HG02938 (cell line): ENCODE data around the gene NEURL2.
"Not testable (repeated sequence)": the region's sequence is repeated elsewhere in the genome, so short reads cannot be mapped to it uniquely, and the experiment has no call there.

Source experiments
- ATAC-seq: cut with Tn5 transposase; IDR thresholded peaks from one replicate; pipeline ENCODE4 v1.9.1; 2021; ENCODE audit warnings: mild to moderate bottlenecking, moderate library complexity; ENCODE audit not compliant: unreplicated experiment

Gene NEURL2

DNA sequence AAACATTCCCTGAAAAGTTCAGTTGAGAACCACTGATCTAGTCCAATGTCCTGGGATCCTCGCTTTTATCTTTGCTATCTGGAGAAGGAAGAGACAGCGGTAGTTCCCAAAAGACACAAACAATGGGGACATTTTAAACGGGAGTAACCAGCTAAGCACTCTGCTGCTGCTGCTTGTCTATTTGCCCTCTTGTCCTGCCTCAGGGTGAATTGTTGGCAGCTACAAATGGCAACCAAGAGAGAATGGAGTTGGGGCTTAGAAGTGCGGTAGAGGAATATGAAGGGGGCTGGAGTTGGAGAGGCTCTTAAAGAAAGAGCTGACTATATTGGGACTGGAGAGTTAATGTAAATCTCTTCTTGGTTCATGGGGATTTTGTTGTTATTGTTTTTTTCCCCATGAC is 16.4 kb downstream of the NEURL2 start:
- ATAC-seq = no peak

DNA sequence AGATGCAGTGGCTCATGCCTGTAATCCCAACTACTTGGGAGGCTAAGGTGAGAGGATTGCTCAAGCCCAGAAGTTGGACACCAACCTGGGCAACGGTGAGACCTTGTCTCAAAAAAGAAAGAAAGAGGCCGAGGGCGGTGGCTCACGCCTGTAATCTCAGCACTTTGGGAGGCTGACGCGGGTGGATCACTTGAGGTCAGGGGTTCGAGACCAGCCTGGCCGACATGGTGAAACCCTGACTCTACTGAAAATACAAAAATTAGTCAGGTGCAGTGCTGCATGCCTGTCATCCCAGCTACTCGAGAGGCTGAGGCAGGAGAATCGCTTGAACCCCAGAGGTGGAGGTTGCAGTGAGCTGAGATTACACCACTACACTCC is 16.9 kb downstream of the NEURL2 start:
- not testable (repeated sequence) for ATAC-seq

DNA sequence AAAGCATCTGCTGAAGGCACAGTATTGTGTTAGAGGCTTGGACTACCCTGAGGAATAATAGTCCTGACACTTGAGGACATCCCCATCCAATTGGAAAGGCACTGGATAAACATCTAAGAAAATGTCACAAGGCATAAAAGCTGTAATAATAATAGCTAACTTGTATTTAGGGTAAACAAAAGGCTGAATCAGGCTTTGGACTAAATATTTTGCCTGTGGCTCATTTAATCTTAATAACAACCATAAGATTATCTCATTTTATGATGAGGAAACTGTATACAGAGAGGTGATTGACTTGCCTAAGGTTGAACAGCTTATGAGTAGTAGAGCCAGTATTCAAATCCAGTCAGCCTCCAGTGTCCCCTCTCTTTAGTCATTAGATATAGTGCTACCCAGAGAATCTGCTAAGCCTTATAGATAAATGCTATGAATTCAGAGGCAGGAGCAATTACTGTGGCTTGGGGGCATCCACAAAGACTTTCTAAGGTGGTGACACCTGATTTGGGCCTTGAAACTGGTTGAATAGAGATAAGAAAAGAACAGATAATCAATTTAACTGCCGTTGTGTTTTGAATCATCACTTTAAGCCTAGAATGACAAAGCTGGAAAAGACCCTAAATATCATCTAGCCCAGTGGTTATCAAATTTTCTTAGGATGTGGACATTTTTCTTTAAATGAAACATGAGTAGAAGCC is 17.5 kb downstream of the NEURL2 start:
- ATAC-seq = no peak

DNA sequence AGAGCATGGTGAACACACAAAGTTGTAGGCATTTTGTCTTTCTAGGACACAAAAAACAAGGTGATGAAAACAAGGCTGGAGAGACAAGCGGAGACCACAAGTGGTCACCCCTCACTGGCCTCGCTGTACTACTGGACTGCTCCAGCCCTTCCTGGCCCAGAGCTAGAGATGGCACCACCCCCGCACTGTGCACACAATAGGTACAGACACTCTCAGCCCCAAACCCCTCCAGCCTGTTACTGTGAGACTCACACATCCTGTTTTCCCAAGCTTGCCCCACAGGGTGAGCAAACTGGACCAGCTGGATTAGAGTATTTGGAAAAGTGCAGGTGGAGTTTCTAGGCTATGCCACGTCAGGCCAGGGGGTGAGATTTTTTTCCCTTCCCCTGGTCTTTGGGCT is 18.4 kb downstream of the NEURL2 start:
- no peak for ATAC-seq

DNA sequence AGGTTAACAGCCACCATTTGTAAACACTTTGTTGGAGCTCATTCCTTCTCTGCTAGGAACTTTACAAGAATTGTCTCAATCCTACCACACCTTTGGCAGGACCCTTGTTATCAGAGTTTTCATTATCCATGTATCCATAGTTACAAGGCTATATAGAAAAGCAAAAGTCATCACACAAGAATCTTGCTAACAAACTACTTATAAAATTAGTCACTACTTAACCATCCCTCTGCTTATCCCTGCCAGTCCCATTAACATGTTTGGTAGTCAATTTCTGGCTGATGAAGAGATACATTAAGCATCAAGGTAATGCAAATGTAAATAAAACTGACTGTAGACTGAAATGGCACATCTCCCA is 23.2 kb downstream of the NEURL2 start:
- ATAC-seq = no peak

DNA sequence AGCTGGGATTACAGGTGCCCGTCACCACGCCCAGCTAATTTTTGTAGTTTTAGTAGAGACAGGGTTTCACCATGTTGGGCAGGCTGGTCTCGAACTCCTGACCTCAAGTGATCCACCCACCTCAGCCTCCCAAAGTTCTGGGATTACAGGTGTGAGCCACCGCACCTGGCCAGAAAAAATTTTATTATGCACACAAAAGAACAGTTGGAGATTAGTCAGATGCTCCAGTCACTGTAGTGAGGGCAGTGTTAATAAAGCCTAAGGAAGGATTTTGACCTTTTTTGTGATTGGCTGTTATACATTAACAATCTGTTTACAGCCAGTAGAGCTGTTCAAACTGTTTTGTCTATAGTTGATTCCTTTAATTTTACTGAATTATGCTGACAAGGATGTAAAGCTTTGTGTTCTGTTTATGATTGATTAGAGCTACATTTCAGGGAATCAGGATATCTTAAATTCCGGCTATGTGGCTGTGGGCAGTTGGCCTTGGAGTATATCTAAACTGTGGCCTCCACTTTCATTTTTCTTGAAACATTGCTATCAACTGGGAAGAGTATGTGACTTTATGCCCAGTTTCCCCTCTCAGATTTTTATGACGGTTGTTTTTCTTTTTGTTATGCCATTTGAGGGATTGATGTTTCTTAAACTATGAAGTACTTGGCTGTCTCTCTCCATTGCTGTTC is 23.7 kb downstream of the NEURL2 start:
- no peak for ATAC-seq

DNA sequence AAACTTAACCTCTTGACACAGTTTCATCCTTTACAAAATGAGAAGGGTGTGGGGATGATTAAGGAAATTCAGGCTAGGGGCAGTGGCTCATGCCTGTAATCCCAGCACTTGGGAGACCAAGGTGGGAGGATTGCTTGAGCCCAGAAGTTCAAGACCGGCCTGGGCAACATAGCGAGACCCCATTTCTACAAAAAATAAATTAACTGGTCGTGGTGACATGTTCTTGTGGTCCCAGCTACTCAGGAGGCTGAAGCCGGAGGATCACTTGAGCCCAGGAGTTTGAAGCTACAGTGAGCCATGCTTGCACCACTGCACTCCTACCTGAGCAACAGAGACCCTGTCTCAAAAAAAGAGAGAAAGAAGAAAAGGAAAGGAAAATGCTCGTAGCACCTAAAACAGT is 24.6 kb downstream of the NEURL2 start:
- ATAC-seq = no peak

DNA sequence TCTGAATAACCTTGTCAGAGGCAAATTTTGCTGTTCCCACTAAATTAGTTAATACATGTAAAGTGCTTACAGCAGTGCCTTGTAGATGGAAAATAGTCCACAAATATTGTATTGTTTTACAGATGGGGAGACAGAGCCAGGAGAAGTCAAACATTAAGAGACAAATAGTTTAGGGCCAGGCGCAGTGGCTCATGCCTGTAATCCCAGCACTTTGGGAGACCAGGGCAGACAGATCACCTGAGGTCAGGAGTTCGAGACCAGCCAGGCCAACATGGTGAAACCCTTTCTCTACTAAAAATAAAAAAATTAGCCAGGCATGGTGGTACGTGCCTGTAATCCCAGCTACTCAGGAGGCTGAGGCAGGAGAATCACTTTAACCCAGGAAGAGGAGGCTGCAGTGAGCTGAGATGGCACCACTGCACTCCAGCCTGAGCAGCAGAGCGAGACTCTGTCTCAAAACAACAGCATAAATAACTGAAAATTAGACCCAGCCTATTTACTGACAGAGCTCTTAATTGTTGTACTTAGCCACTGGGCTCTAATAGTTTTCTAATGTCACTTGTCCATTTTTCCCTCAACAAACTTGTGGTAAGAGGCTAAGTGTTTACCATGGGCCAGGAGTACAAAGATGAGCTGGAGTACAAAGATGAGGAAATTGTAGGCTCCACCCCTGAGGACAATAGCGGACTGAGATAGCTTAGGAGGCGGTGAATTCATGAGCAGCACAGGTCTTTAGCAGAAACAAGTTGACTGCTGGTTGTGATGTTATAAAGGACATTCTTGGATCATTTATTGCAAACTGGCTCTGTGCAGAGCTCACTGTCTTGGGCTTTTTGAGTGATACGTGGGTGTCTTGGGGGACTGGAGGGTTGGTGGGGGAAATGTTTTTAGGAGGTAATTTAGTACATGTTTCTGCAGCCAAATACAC is 27.2 kb downstream of the NEURL2 start:
- no peak for ATAC-seq

DNA sequence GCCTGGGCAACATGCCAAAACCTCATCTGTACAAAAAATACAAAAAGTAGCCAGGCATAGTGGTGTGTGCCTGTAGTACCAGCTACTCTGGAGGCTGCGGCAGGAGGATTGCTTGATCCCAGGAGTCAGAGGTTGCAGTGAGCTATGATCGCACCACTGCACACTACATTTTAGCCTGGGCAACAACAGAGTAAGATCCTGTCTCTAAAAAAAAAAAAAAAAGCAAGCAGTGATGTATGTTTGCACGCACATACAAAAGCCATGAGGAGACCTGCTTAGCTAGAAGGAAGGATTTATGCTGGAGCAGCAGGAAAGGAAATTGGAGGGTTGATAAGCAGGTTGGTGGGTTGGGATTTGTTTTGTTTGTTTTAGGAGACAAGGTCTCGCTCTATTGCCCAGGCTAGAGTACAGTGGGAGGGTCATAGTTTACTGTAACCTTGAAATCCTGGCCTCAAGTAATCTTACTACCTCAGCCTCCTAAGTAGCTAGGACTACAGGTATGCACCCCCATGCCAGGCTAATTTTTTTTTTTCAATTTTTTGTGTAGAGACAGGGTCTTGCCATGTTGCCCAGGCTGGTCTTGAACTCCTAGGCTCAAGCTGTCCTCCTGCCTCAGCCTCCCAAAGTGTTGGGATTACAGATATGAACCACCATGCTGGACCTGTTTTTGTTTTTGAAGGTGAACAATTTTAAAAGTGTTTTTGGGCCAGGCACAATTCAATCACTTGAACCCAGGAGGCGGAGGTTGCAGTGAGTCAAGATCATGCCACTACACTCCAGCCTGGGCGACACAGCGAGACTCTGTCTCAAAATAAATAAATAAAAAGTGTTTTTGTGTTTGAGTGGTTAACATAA is 29.6 kb downstream of the NEURL2 start:
- no peak for ATAC-seq

DNA sequence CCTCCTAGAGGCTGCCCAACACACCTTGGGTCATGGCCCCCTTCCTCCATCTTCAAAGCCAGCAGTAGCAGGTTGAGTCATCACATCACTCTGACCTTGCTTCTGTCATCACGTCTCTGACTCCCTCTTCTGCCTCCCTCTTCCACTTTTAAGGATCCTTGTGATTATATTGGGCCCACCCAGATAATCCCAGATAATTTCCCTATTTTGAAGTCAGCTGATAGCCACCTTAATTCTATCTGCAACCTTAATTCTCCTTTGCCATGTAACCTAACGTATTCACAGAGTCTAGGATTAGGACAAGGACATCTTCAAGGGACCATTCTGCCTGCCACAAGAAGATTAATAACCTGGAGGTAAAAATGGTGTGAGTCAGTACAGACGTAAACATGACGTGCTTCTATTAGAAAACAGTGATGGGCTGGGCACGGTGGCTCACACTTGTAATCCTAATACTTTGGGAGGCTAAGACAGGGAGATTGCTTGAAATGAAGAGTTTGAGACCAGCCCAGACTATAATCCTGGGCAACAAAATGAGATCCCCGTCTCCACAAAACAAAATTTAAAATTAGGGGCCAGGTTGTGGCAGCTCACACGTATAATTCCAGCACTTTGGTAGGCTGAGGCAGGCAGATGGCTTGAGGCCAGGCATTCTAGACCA is 30.3 kb downstream of the NEURL2 start:
- no peak for ATAC-seq

DNA sequence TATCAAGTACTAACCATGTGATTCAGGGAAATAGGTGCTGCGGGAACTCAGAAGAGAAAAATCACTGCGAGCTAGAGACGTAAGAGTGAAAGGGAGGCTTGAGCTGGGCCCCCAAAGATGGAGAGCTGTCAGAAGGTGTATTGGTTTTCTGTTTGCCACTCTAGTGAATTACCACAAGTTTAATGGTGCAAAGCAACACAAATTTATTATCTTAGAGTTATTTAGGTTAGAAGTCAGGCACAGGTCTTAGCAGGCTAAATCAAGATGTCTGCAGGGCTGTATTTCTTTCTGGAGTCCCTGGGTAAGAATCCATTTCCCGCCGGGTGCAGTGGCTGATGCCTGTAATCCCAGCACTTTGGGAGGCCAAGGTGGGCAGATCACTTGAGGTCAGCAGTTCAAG is 31.1 kb downstream of the NEURL2 start:
- no peak for ATAC-seq

DNA sequence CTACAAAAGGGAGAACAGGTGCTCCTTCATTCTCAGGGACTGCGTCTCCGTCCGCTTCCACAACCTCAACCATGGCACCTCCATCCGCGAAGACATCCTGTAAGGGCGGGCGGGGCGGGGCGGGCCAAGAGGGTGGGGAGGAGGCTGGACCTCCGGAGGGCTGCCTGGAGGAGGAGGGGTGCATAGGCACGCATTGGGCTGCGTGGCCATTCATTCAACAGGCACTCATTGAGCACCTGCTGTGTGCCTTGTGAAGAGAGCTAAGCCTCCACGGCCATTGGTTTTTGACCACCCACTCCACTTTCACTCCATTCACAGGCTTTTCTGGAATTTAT is 33.2 kb downstream of the NEURL2 start:
- ATAC-seq = peak; percentile 21

DNA sequence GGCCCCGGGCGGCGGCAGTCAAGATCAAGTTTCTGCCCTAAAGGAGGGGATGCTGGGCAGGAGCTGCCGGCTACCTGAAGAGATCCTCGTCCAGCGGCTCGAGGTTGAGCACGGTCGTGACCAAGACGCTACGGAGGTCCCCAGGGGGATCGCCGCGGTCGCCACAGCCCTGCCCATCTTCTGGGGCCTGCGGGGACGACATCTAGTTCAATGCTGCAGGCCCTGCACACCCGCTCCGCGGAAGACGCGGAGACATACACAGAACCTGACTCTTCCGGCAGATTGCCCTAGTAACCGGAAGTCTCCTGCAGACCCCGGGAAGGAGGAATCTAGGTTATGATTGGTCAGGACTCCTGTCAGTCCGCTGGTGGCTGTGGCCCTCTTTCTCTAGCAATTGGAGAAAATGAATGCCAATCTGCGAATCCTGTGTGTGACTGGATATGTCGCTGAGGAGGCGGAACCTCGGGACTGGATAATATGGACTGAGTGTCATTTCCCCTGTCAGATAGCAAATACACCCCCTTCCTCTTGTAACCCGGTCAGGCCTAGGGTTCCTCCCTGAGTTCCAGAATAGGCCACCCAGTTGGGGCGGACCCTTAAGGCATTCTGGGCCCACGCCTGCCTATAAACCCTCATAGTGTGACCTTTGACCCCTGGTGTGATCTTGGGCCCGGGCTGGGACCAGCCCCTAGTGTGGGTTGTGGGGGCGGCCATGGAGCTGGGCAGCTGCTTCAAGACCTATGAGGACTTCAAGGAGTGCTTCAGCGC is 33.7 kb downstream of the NEURL2 start, which contains the start of the genes ACOT8 and ZSWIM3:
TSS of gene ACOT8 (minus strand) at position 279 of the 768 bp plus-strand sequence. CDS start at position 202, 77 bp downstream.
TSS of gene ZSWIM3 (plus strand) at position 501 of the 768 bp plus-strand sequence. CDS start at position 713, 212 bp downstream.
- ATAC-seq = peak; percentile 95

DNA sequence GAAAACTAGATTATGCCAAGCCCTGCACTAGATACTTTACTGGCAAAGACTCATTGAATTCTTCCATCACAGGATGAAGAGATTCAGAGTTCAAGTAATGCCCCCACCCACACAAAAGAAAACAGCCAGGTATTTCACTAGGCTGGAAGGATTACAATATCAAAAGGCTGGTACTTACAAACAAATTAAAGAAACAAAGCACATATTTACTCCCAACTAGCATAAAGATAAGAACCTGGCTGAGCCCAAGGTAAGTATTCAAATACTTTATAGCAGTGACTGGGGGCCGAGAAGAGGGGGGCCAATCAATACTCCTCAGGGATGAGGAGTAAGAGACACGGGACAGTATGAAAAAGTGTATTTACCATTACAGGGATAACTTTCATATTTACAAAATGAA is 37.5 kb downstream of the NEURL2 start:
- no peak for ATAC-seq

DNA sequence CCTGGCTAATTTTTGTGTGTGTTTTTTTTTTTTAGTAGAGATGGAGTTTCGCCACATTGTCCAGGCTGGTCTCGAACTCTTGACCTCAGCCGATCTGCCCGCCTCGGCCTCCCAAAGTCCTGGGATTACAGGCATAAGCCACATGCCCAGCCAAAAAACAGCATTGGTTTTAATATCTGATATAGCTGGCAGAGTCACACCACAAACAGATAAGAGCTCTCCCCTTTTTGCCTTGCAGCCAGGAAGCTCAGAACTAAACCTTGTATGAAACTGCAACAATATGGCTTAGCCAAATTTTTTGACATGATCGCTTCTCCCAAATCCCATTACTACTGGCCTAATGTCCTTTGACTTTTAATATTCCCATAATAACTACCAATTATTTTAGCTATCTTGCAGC is 38.7 kb downstream of the NEURL2 start:
- ATAC-seq = no peak

DNA sequence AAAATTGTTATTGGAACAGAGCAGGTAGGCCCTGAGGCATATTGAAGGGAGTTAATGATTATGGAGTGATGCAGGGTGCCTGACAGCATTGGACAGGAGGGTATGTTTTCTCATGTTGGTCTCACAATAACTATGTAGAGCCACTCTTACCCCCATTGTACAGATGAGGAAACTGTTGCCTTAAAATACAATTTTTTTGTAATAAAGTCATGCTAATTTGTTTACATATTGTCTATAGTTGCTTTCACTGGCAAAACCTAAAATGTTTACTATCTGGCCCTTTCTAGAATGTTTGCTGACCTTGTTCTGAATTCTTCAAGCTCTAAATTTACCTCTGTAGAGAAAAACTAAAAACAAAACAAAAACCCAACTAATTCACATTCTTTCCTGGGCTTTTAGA is 39.5 kb downstream of the NEURL2 start:
- ATAC-seq = no peak

DNA sequence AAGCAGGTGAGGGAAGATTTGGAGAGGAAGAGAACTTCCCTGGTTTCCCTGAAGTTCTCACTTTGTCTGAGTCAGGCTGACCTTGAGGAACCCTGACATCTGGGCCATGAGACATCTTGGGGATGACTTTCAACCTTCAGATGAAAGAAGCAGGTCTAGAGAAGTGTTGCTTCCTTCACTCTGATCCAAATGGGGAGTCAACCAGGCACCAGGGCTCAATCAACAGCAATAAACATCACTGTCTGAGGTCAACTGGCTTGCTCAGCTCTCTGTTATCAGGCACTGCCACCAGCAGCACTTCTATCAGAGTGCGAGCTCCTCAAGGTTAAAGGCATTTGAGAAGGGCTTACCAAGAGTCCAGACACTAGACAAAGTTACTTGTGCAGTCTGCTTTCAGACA is 40.1 kb downstream of the NEURL2 start:
- no peak for ATAC-seq

DNA sequence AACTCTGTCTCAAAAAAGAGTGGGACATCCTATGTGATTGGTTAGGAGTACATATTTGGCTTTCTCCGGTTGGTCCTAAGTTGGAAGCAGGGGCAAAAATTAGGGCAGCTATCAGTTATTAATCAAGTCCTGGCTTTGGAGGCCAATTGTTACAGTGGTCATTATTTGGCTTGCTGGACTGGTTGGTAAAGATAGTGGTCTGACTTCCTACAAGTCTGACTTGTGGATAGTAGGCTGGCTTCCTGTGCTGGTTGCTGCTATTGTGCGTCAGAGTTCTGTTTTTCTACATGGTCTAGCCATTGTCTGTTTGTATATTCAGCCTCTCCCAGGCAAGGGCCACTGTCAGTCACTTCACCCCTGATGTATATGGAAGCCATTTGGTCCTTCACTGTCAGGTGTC is 40.8 kb downstream of the NEURL2 start:
- ATAC-seq = no peak

DNA sequence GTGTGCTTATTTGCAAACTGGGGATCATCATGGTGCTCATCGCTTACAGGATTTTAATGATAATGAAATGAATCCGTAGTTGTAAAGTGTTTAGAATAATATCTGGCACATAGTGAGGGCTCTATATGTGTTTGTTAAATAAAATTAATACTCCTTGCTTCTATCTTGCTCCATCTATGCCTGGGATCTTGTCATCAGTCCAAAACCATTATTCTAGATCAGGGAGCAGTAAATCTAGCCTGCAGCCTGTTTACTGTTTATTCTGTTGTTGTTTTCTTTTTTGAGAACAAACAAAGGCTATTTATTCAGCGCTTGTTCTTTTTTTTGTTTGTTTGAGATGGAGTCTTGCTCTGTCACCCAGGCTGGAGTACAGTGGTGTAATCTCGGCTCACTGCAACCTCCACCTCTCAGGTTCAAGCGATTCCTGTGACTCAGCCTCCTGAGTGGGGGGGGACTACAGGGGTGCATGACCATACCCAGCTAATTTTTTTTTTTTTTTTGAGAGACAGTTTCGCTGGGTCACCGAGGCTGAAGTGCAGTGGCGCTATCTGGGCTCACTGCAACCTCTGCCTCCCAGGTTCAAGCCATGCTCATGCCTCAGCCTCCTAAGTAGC is 41.9 kb downstream of the NEURL2 start:
- ATAC-seq = no peak
